Measurements from ENCODE around the gene C9orf152. TPM values are rescaled to one million over a fixed set of nuclear protein-coding genes. Genes with fewer than 3 reads are reported as not detected.

Gene C9orf152
- total and polyA plus RNA-seq, 9 of the 15 experiments (the other 6 are each of a cell fraction or from before 2014, with no cell fraction given) = not detected

DNA sequence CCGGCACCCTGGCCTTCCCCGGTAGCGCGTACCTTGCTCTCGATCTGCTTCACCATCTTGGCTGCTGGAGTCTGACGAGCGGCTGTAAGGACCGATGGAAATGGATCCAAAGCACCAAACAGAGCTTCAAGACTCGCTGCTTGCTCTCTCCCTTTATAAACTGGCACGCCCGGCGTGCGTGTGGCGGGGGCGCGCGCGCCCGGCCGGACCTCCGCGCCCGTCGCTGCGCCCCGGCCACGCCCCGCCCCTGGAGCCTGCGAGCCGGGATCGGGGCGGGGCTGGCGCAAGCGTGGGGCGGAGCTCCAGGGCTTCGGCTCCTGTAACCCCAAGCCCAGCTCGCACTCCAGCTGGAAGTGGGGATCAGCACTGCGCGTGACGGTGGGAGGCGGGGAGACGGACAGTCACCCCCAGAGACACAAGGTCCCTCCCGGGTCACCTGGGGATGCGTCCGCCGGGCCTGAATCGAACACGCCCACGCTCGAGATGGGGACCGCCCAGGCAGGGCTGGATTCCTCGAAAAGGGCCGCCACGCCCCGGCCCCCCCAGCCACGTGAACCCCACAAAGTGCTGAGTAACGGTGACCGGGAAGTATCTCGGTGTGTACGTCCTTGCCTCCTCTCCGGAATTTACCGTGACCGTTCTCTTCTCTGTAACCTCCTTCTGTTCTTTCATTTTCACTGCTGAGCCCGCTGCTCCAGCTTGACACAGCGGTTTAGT lies 48.6 kb upstream of the C9orf152 start, which contains the start of gene TXN (continued):
- TF ChIP-seq XRCC4 (IDR thresholded peaks at IDR 0.05; ENCODE audit: extremely low read depth, insufficient read depth, insufficient read length) (no peak), SRF (CRISPR knock-in tag; IDR thresholded peaks at IDR 0.05) (peak in 1 of 2 experiments; percentile 75; a peak in 2 of 4 replicates), TEAD4 (IDR thresholded peaks at IDR 0.05; ENCODE audit: low read length) (peak; percentile 42), TEAD4 (CRISPR knock-in tag; IDR thresholded peaks at IDR 0.05; ENCODE audit: borderline replicate concordance) (no peak)
- TF ChIP-seq, protein P1, sequence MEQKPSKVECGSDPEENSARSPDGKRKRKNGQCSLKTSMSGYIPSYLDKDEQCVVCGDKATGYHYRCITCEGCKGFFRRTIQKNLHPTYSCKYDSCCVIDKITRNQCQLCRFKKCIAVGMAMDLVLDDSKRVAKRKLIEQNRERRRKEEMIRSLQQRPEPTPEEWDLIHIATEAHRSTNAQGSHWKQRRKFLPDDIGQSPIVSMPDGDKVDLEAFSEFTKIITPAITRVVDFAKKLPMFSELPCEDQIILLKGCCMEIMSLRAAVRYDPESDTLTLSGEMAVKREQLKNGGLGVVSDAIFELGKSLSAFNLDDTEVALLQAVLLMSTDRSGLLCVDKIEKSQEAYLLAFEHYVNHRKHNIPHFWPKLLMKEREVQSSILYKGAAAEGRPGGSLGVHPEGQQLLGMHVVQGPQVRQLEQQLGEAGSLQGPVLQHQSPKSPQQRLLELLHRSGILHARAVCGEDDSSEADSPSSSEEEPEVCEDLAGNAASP (IDR thresholded peaks at IDR 0.05) = peak; percentile 75
- TF ChIP-seq, protein P2, sequence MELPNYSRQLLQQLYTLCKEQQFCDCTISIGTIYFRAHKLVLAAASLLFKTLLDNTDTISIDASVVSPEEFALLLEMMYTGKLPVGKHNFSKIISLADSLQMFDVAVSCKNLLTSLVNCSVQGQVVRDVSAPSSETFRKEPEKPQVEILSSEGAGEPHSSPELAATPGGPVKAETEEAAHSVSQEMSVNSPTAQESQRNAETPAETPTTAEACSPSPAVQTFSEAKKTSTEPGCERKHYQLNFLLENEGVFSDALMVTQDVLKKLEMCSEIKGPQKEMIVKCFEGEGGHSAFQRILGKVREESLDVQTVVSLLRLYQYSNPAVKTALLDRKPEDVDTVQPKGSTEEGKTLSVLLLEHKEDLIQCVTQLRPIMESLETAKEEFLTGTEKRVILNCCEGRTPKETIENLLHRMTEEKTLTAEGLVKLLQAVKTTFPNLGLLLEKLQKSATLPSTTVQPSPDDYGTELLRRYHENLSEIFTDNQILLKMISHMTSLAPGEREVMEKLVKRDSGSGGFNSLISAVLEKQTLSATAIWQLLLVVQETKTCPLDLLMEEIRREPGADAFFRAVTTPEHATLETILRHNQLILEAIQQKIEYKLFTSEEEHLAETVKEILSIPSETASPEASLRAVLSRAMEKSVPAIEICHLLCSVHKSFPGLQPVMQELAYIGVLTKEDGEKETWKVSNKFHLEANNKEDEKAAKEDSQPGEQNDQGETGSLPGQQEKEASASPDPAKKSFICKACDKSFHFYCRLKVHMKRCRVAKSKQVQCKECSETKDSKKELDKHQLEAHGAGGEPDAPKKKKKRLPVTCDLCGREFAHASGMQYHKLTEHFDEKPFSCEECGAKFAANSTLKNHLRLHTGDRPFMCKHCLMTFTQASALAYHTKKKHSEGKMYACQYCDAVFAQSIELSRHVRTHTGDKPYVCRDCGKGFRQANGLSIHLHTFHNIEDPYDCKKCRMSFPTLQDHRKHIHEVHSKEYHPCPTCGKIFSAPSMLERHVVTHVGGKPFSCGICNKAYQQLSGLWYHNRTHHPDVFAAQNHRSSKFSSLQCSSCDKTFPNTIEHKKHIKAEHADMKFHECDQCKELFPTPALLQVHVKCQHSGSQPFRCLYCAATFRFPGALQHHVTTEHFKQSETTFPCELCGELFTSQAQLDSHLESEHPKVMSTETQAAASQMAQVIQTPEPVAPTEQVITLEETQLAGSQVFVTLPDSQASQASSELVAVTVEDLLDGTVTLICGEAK (IDR thresholded peaks at IDR 0.05) = peak; percentile 51
- TF ChIP-seq, protein P2 (CRISPR knock-in tag; IDR thresholded peaks at IDR 0.05) = no peak
- TF ChIP-seq, protein P3, sequence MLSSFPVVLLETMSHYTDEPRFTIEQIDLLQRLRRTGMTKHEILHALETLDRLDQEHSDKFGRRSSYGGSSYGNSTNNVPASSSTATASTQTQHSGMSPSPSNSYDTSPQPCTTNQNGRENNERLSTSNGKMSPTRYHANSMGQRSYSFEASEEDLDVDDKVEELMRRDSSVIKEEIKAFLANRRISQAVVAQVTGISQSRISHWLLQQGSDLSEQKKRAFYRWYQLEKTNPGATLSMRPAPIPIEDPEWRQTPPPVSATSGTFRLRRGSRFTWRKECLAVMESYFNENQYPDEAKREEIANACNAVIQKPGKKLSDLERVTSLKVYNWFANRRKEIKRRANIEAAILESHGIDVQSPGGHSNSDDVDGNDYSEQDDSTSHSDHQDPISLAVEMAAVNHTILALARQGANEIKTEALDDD (IDR thresholded peaks at IDR 0.05) = no peak
- TF ChIP-seq, protein P4, sequence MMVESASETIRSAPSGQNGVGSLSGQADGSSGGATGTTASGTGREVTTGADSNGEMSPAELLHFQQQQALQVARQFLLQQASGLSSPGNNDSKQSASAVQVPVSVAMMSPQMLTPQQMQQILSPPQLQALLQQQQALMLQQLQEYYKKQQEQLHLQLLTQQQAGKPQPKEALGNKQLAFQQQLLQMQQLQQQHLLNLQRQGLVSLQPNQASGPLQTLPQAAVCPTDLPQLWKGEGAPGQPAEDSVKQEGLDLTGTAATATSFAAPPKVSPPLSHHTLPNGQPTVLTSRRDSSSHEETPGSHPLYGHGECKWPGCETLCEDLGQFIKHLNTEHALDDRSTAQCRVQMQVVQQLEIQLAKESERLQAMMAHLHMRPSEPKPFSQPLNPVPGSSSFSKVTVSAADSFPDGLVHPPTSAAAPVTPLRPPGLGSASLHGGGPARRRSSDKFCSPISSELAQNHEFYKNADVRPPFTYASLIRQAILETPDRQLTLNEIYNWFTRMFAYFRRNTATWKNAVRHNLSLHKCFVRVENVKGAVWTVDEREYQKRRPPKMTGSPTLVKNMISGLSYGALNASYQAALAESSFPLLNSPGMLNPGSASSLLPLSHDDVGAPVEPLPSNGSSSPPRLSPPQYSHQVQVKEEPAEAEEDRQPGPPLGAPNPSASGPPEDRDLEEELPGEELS (CRISPR knock-in tag; IDR thresholded peaks at IDR 0.05; ENCODE audit: borderline replicate concordance) = 0 out of 2 replicates have a peak, but pooled peaks have one; percentile 42
- TF ChIP-seq, protein P5, sequence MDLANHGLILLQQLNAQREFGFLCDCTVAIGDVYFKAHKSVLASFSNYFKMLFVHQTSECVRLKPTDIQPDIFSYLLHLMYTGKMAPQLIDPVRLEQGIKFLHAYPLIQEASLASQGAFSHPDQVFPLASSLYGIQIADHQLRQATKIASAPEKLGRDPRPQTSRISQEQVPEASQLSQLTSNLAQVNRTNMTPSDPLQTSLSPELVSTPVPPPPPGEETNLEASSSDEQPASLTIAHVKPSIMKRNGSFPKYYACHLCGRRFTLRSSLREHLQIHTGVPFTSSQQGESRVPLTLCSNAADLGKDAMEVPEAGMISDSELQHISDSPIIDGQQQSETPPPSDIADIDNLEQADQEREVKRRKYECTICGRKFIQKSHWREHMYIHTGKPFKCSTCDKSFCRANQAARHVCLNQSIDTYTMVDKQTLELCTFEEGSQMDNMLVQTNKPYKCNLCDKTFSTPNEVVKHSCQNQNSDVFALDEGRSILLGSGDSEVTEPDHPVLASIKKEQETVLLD (IDR thresholded peaks at IDR 0.05) = peak; percentile 45; the same call in 1 of the 2 replicates

All from K562 (cell line).